GM12878 (cell line): ENCODE data around the gene TARDBP. TPM values are rescaled to one million over a fixed set of nuclear protein-coding genes. Genes with fewer than 3 reads are reported as not detected.
A peak's percentile ranks its signal among the peaks of the same experiment; 100 is the strongest.

Experiments used
- ATAC-seq: fragments of 200-7000 bp; cut with Tn5 transposase; 3 replicates; pipeline ENCODE4 v1.9.1; 2020; ENCODE audit warnings: mild to moderate bottlenecking, moderate library complexity
- Bru-seq: library from RNA; stranded (reverse); fragments of 400-500 nt; gene quantifications from one replicate; lab custom pipeline; 2021; lab: Mats Ljungman, UMichigan
- BruChase-seq, 2 experiments: library from RNA; stranded (reverse); fragments of 400-500 nt; gene quantifications; one replicate each; lab custom pipeline; 2021; lab: Mats Ljungman, UMichigan
- BruUV-seq: library from RNA; stranded (reverse); fragments of 400-500 nt; replicated peaks from 2 replicates; lab custom pipeline; 2021; lab: Mats Ljungman, UMichigan
- CTCF ChIA-PET: fragments of 300-600 bp; sonication (Branson Sonifier 250); formaldehyde crosslinking; extraction: SDS; loops from one replicate; lab custom pipeline; 2021; ENCODE audit warnings: inconsistent platforms; lab: Yijun Ruan, JAX
- POLR2A ChIA-PET: fragments of 350-600 bp; formaldehyde crosslinking; extraction: SDS; loops from one replicate; lab custom pipeline; 2021; ENCODE audit warnings: inconsistent platforms; lab: Charles Lee
- RAD21 ChIA-PET: fragments of 300-600 bp; sonication (Branson Sonifier 250); formaldehyde crosslinking; loops from one replicate; lab custom pipeline; 2023; ENCODE audit warnings: antibody characterized with exemption; ENCODE audit not compliant: unreplicated experiment; lab: Charles Lee
- SMC1A ChIA-PET: fragments of 300-600 bp; sonication (Branson Sonifier 250); formaldehyde crosslinking; loops from one replicate; lab custom pipeline; 2023; ENCODE audit not compliant: unreplicated experiment, uncharacterized antibody; lab: Charles Lee
- DNase-seq: peaks from one replicate; pipeline ENCODE4 v3.0.0-alpha.2; 2011; ENCODE audit warnings: low read depth, low spot score
- FAIRE-seq: peaks from 3 replicates; lab custom pipeline; 2011; peaks lifted over from hg19 to GRCh38; lab: Jason Lieb, UNC
- H2AFZ ChIP-seq: 2 replicates; pipeline ENCODE4 v1.6.0; 2011; ENCODE audit warnings: low read depth, low read length, control low read depth; ENCODE audit not compliant: control insufficient read depth
- H3K27ac ChIP-seq: 2 replicates; pipeline ENCODE4 v1.5.1; 2011; ENCODE audit warnings: control low read depth; ENCODE audit not compliant: control insufficient read depth, insufficient read depth
- H3K27me3 ChIP-seq, 2 experiments: replicated peaks in 1 of 2; 2 replicates each; pipeline versions ENCODE4 v1.6.0 to v1.6.1; 2011; ENCODE audit warnings: low read length in 1 of 2; ENCODE audit not compliant: control insufficient read depth in 2 of 2, insufficient read depth in 2 of 2
- H3K36me3 ChIP-seq, 2 experiments: 2 replicates each; pipeline ENCODE4 v1.5.1; 2011; ENCODE audit warnings: low read length in 1 of 2; ENCODE audit not compliant: control insufficient read depth in 2 of 2, insufficient read depth in 2 of 2
- H3K4me1 ChIP-seq: 2 replicates; pipeline ENCODE4 v1.6.1; 2011; ENCODE audit warnings: mild to moderate bottlenecking, low read length, moderate library complexity, mixed read lengths; ENCODE audit not compliant: control insufficient read depth, insufficient read depth
- H3K4me2 ChIP-seq: 2 replicates; pipeline ENCODE4 v1.6.0; 2011; ENCODE audit warnings: control low read depth; ENCODE audit not compliant: control insufficient read depth, insufficient read depth
- H3K4me3 ChIP-seq: fragments of 200-600 bp; sonication (generic); 2 replicates; pipeline ENCODE4 v1.5.1; 2016
- H3K79me2 ChIP-seq: 2 replicates; pipeline ENCODE4 v1.6.0; 2011; ENCODE audit warnings: low read length; ENCODE audit not compliant: control insufficient read depth, insufficient read depth
- H3K9ac ChIP-seq: 2 replicates; pipeline ENCODE4 v1.8.0; 2011; ENCODE audit warnings: low read length, control low read depth, mixed read lengths; ENCODE audit not compliant: control insufficient read depth, insufficient read depth
- H3K9me3 ChIP-seq: replicated peaks from 3 replicates; pipeline ENCODE4 v1.5.1; 2011; ENCODE audit warnings: mild to moderate bottlenecking, low read length; ENCODE audit not compliant: control insufficient read depth, insufficient read depth
- H4K20me1 ChIP-seq: 2 replicates; pipeline ENCODE4 v1.6.0; 2011; ENCODE audit not compliant: control insufficient read depth, insufficient read depth
- ASH2L ChIP-seq: fragments of 300-600, 200-600 bp; sonication (generic); IDR thresholded peaks from 2 replicates; pipeline ENCODE4 v1.6.1; 2017; ENCODE audit warnings: low read depth, mild to moderate bottlenecking, borderline replicate concordance
- CHD1 ChIP-seq: IDR thresholded peaks from 2 replicates; pipeline ENCODE4 v1.6.1; 2012; ENCODE audit warnings: low read depth, low read length, improper control_type of control experiment
- CREM ChIP-seq: IDR thresholded peaks from 2 replicates; pipeline ENCODE4 v1.6.1; 2014; ENCODE audit warnings: antibody characterized with exemption, low read depth
- NR2C2 ChIP-seq: IDR thresholded peaks from 2 replicates; pipeline ENCODE4 v1.6.1; 2011; ENCODE audit warnings: borderline replicate concordance, low read depth; ENCODE audit not compliant: control insufficient read depth, insufficient read length
- RB1 ChIP-seq: fragments of 450-650 bp; formaldehyde crosslinking; IDR thresholded peaks from 2 replicates; pipeline ENCODE4 v1.6.1; 2017; ENCODE audit warnings: mild to moderate bottlenecking, borderline replicate concordance
- ZBTB4 ChIP-seq: fragments of 450-650 bp; formaldehyde crosslinking; IDR thresholded peaks from 2 replicates; pipeline ENCODE4 v1.4.0; 2022; ENCODE audit warnings: mild to moderate bottlenecking, moderate library complexity
- ZNF274 ChIP-seq: IDR thresholded peaks from one replicate; pipeline ENCODE4 v1.8.0; 2011; ENCODE audit not compliant: insufficient read length, insufficient read depth
- ZNF384 ChIP-seq: IDR thresholded peaks from 2 replicates; pipeline ENCODE4 v1.6.1; 2012; ENCODE audit warnings: low read depth, mild to moderate bottlenecking, low read length, improper control_type of control experiment, borderline replicate concordance
- WGBS: methylation state at CpG from one replicate; pipeline ENCODE4 v1.1.6; 2016; ENCODE audit warnings: low lambda C conversion rate; ENCODE audit not compliant: insufficient replicate concordance, insufficient coverage; ENCODE audit errors: missing lambda C conversion rate; 5-methylcytosine and 5-hydroxymethylcytosine counted together
- in situ Hi-C: fragments of 300-500 bp; cut with MboI; formaldehyde crosslinking; loops from 9 replicates; pipeline ENCODE4 v1.14.3; 2018; ENCODE audit warnings: mixed read lengths
- intact Hi-C: fragments of 100-400 bp; cut with micrococcal nuclease; formaldehyde crosslinking; loops from one replicate; pipeline ENCODE4 v1.14.2; 2022; ENCODE audit not compliant: unreplicated experiment
- long read RNA-seq, 2 experiments: library from polyadenylated mRNA; unstranded; transcript quantifications; one replicate each; pipeline ENCODE4 v2.0.0, GENCODE V29; 2019 to 2020
- polyA minus RNA-seq, 3 experiments: library from RNA; depleted of rRNA, polyadenylated mRNA; stranded (reverse); fragments of >200 nt; gene quantifications; 2 replicates each; pipeline ENCODE4 v1.2.3, GENCODE V29; 2011
- polyA plus RNA-seq, 11 experiments: library from polyadenylated mRNA; depleted of rRNA in 4 of 11; unstranded in 6 of 11; stranded (reverse) in 5 of 11; fragments of >200 nt; fragmentation: Nextera tagmentation in 4 of 11; fragmentation: Illumina TruSeq in 1 of 11; extraction: Ambion mirVana in 4 of 11; extraction: Trizol in 1 of 11; gene quantifications; 1 replicate in 1 of 11; 2 replicates in 10 of 11; pipeline versions ENCODE4 v1.2.1 to v1.2.3, GENCODE V29; 2011 to 2016; ENCODE audit warnings: inconsistent platforms in 2 of 11, missing spikeins in 2 of 11, low read depth in 1 of 11
- total RNA-seq, 4 experiments: library from RNA; depleted of rRNA in 3 of 4; stranded (reverse); fragments of >200 nt in 3 of 4; fragmentation: Illumina TruSeq in 1 of 4; extraction: Trizol in 1 of 4; gene quantifications; 2 replicates each; pipeline versions ENCODE4 v1.2.1 to v1.2.3, GENCODE V29; 2013 to 2021
- TF ChIP-seq, protein P1 (sequence below): fragments of 150-350 bp; IDR thresholded peaks from 2 replicates; pipeline ENCODE4 v1.6.1; 2014; ENCODE audit warnings: mild to moderate bottlenecking, low read depth, low read length

Gene TARDBP
- 172 and 179 TPM in 2 replicates for total RNA-seq (2013; cell fraction: nucleolus; rRNA removed)
- 55.6 and 64.1 TPM in 2 replicates for total RNA-seq (2014; rRNA removed)
- 124 and 135 TPM in 2 replicates for total RNA-seq (2014; rRNA removed; fragmentation: Illumina TruSeq; extraction: Trizol)
- total RNA-seq (2021) = 155 and 174 TPM in 2 replicates
- polyA plus RNA-seq (2011; ENCODE audit: low read depth) = 89.3 TPM
- 209 and 284 TPM in 2 replicates for polyA plus RNA-seq (2011; rRNA removed)
- polyA plus RNA-seq (2011; cell fraction: cytosol; rRNA removed) = 92.3 and 131 TPM in 2 replicates
- polyA plus RNA-seq (2011; cell fraction: nucleus; rRNA removed) = 210 and 304 TPM in 2 replicates
- polyA plus RNA-seq (2012) = 145 and 148 TPM in 2 replicates
- polyA plus RNA-seq (2014; fragmentation: Illumina TruSeq; extraction: Trizol) = 318 and 350 TPM in 2 replicates
- polyA plus RNA-seq (2014; fragmentation: Nextera tagmentation; extraction: Ambion mirVana) = 100 to 1,000 TPM in 1 of 2 experiments, 10 to 100 TPM in 1; 76.1 to 171 TPM
- polyA plus RNA-seq (2014; rRNA removed) = 212 and 257 TPM in 2 replicates
- 100 to 1,000 TPM; 251 to 253 TPM for polyA plus RNA-seq (2016; fragmentation: Nextera tagmentation; extraction: Ambion mirVana)
- polyA minus RNA-seq (2011; rRNA and poly(A)+ RNA removed) = 90.0 and 129 TPM in 2 replicates
- polyA minus RNA-seq (2011; cell fraction: cytosol; rRNA and poly(A)+ RNA removed) = 54.4 and 74.5 TPM in 2 replicates
- 68.2 and 109 TPM in 2 replicates for polyA minus RNA-seq (2011; cell fraction: nucleus; rRNA and poly(A)+ RNA removed)
- Bru-seq, nascent RNA = percentile 98 among the genes with signal in this experiment
- percentile 99 among the genes with signal in this experiment for BruChase-seq, experiment 1, labeled RNA remaining after a 6-hour chase
- percentile 100 among the genes with signal in this experiment for BruChase-seq, experiment 2, labeled RNA remaining after a 2-hour chase
- long read RNA-seq, experiment 1, full-length matches to known transcripts = 70 of 75 reads
- long read RNA-seq, experiment 1, partial matches to known transcripts = 1 of 75 reads
- long read RNA-seq, experiment 1, other reads (novel, unspliced or antisense) = 4 of 75 reads
- long read RNA-seq, experiment 2, full-length matches to known transcripts = 522 of 595 reads
- long read RNA-seq, experiment 2, partial matches to known transcripts = 37 of 595 reads
- long read RNA-seq, experiment 2, other reads (novel, unspliced or antisense) = 36 of 595 reads

DNA sequence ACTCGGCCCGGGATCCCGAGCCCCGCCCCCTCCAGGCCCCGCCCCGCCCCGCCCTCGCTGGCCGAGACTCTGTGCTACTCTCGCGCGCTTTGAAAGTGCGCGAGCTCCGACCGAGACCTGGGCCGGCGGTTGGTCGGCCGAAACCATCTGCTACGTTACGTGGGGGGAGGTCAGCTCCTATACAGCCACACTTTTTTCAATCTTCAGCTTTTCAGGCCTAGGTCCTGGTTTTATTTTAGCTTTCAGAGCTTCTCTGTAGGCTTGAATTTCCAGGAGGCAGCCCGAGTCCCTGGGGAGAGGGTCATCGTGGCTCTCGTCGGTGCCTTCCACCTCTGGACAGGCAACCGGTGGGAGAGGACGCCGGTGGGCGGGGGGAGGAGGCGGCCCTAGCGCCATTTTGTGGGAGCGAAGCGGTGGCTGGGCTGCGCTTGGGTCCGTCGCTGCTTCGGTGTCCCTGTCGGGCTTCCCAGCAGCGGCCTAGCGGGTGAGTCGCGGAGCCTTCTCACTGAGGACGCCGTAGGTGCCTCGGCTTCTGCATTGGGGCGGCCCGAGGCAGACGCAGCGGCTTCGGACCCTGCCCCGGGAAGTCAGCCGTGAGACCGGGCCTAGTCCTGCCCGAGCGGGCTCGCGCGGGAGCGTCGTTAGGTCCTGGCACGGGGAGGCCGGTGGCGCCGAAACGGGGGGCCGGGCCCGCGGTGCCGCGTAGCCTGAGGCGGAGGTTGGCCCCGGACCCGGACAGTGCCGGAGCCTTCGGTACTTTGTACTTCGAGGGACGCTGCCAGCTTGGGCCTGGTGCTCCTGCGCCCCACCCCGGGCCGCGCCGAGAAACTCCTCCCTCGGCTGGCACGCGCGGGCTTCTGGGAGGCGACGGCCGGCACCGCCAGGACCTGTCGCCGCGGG is at the start of gene TARDBP:
TARDBP (plus strand) TSS at position 395 of the 900 bp plus-strand sequence. CDS start 1,074 bp downstream, outside the sequence.
- RAD21 ChIA-PET = interaction anchor here (0.6 to 2.8 kb wide), 11 partner anchors 19 to 1185 kb away, joined by 3 to 17 read pairs (median 4); no protein-coding TSS in a partner anchor
- FAIRE-seq (peak; percentile 96), ATAC-seq (peak; percentile 93), DNase-seq (peak; percentile 72)
- H2AFZ ChIP-seq = peak within 1 kb of the TSS; percentile 99
- peak within 1 kb of the TSS; percentile 90 for H3K4me2 ChIP-seq
- peak within 1 kb of the TSS; percentile 100 for H3K27ac ChIP-seq
- H3K9ac ChIP-seq = peak within 1 kb of the TSS; percentile 99
- under 1% methylated on average over 83 of the region's 94 CpGs for WGBS
- H3K27me3 ChIP-seq = no peaks in the 10 kb centered on the region
- in situ Hi-C loops = no loop called here
- peaks cover 34% of the 10 kb centered on the region for H3K79me2 ChIP-seq
- POLR2A ChIA-PET = interaction anchor here (0.6 to 1.2 kb wide), 11 partner anchors 8 to 261 kb away, joined by 3 to 8 read pairs (median 3); partner anchors contain the start of gene EXOSC10
- BruUV-seq = no TSS peak
- H3K4me1 ChIP-seq = peaks cover 5% of the 10 kb centered on the region; the same call in 1 of the 2 replicates
- intact Hi-C loops = loop anchor here (1.0 kb wide), 2 partner anchors 26 to 47 kb away; no protein-coding TSS in a partner anchor
- peak within 1 kb of the TSS; percentile 78 for H3K4me3 ChIP-seq
- SMC1A ChIA-PET = interaction anchor here (0.9 to 2.7 kb wide), 7 partner anchors 9 to 86 kb away, joined by 3 to 20 read pairs (median 5); no protein-coding TSS in a partner anchor
- H4K20me1 ChIP-seq = no peaks in the 10 kb centered on the region; the same call in 1 of the 2 replicates
- no peaks in the 10 kb centered on the region for H3K9me3 ChIP-seq
- CTCF ChIA-PET = interaction anchor here (0.6 to 2.4 kb wide), 4 partner anchors 25 to 82 kb away, joined by 3 to 6 read pairs (median 4); no protein-coding TSS in a partner anchor
- peaks cover 0 to 6% of the 10 kb centered on the region in 2 experiments; a peak in 3 of 4 replicates for H3K36me3 ChIP-seq
- TF ChIP-seq CHD1 (peak; percentile 99), NR2C2 (no peak), ZBTB4 (CRISPR knock-in tag) (no peak), ZNF274 (no peak), ZNF384 (no peak), CREM (peak; percentile 69; the same call in 1 of the 2 replicates), ASH2L (peak; percentile 99), RB1 (peak; percentile 85; the same call in 1 of the 2 replicates)
- TF ChIP-seq, protein P1, sequence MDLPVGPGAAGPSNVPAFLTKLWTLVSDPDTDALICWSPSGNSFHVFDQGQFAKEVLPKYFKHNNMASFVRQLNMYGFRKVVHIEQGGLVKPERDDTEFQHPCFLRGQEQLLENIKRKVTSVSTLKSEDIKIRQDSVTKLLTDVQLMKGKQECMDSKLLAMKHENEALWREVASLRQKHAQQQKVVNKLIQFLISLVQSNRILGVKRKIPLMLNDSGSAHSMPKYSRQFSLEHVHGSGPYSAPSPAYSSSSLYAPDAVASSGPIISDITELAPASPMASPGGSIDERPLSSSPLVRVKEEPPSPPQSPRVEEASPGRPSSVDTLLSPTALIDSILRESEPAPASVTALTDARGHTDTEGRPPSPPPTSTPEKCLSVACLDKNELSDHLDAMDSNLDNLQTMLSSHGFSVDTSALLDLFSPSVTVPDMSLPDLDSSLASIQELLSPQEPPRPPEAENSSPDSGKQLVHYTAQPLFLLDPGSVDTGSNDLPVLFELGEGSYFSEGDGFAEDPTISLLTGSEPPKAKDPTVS = 0 out of 2 replicates have a peak, but pooled peaks have one; percentile 31
